Pancreas (tissue), 10 donors: Measurements from ENCODE around the gene ACER2. TPM values are rescaled to one million over a fixed set of nuclear protein-coding genes. Genes with fewer than 3 reads are reported as not detected.
A peak's percentile ranks its signal among the peaks of the same experiment; 100 is the strongest.
"Not testable (repeated sequence)": the region's sequence is repeated elsewhere in the genome, so short reads cannot be mapped to it uniquely, and the experiment has no call there.

Experiments used
- ATAC-seq, 4 donors: fragments of 200-7000 bp; cut with Tn5 transposase; one replicate each; pipeline versions ENCODE4 v1.8.0 to v1.9.1; 2020; ENCODE audit warnings: mild to moderate bottlenecking in 4 of 4, moderate library complexity in 4 of 4
- DNase-seq, 6 donors: peaks; one replicate each; pipeline ENCODE4 v3.0.0-alpha.2; 2020
- FAIRE-seq: peaks from 2 replicates; lab custom pipeline; 2012; peaks lifted over from hg19 to GRCh38; lab: Jason Lieb, UNC
- H3K27ac ChIP-seq, 4 donors: fragments of 200-600 bp; sonication (generic); 1 replicate in 3 of 4; 2 replicates in 1 of 4; pipeline versions ENCODE4 v1.5.0 to v1.8.0; 2020
- H3K27me3 ChIP-seq, 4 donors: fragments of 200-600 bp; one replicate each; pipeline ENCODE4 v1.8.0; 2021
- H3K36me3 ChIP-seq, 3 donors: fragments of 200-600 bp; sonication (generic) in 1 of 3; one replicate each; pipeline versions ENCODE4 v1.5.0 to v1.8.0; 2020 to 2021
- H3K4me1 ChIP-seq, 3 donors: fragments of 200-600 bp; one replicate each; pipeline ENCODE4 v1.8.0; 2021
- H3K4me3 ChIP-seq, 4 donors: fragments of 200-600 bp; sonication (generic) in 2 of 4; one replicate each; pipeline versions ENCODE4 v1.5.0 to v1.8.0; 2020 to 2021
- H3K9me3 ChIP-seq, 4 donors: fragments of 200-600 bp; one replicate each; pipeline ENCODE4 v1.8.0; 2021
- WGBS, 2 donors: extraction: QIAGEN DNeasy Blood & Tissue Kit; methylation state at CpG; one replicate each; pipeline ENCODE4 v1.1.7; 2013; 5-methylcytosine and 5-hydroxymethylcytosine counted together
- intact Hi-C, 3 donors: fragments of 100-400 bp; cut with DNase I; formaldehyde crosslinking; loops; one replicate each; pipeline versions ENCODE4 v1.11.1 to v1.14.2; 2022
- polyA plus RNA-seq, 2 donors: library from polyadenylated mRNA; stranded (reverse); fragments of 200-250 nt; gene quantifications; one replicate each; pipeline ENCODE4 v1.2.3, GENCODE V29; 2013
- total RNA-seq, 6 donors: library from RNA; stranded (reverse); fragmentation: NEBNext Ultra II Directional in 4 of 6; extraction: Animal tissue kit (Norgen Biotek cat#: 25700) in 4 of 6; gene quantifications; one replicate each; pipeline versions ENCODE4 v1.2.1 to v1.2.4, GENCODE V29; 2021 to 2023
- TF ChIP-seq, protein P1 (sequence below), 4 donors: fragments of 200-600 bp; sonication (generic) in 3 of 4; IDR thresholded peaks; one replicate each; pipeline versions ENCODE4 v1.5.0 to v1.8.0; 2021; ENCODE audit warnings: antibody characterized with exemption in 4 of 4
- donor health status: healthy with polysubstance abuse.
- donor health status: DM: no; HTN: no; CAD: no; lungs with moderate emphysema.
- donor health status: DM: no; HTN: no; CAD: no.
- donor health status: control.
- donor health status: control.
- donor health status: Bipolar disorder and iron deficiency.
- donor health status: DM: yes; HTN: yes; CAD: no.
- donor health status: DM: no; HTN: no; CAD: no.
- donor health status: DM: no; HTN: no; CAD: no.
- donor health status: DM: yes; HTN: yes; CAD: no.

Gene ACER2
- total and polyA plus RNA-seq, 8 donors, result 0.84 to 8.8 (median 4.9) TPM

DNA sequence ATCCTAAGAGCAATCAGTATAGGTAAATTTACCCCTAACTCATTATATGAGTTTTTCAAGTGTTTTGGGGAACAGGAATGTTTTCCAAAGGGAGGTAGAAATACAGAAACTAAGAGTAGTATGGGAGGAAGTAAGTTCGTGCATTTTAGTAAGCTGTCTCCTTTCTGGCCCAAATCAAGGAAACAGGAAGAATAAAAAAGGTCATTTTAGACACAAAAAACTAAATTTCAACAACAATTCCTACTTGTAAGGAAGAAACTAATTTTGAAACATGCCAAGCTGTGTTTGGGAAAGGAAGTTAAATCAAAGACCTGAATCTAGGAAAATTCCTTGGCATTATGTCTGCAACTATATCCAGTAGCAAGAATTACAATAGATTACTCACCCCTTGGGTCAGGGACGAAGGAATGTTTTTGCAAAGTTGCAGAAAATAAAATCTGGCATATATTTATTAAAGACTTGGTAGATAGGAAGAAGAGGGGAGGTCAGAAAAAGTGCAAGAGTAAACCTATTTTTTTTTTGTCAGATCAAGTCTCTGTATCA lies 22.2 kb upstream of the ACER2 start:
- intact Hi-C loops, result no loop called here
- no peaks in the 10 kb centered on the region for H3K27me3 ChIP-seq
- H3K27ac ChIP-seq, result no peak overlapping the region
- H3K36me3 ChIP-seq, result no peaks in the 10 kb centered on the region
- H3K4me3 ChIP-seq, result no peak overlapping the region
- 80 to 84% methylated on average over 2 of the region's 2 CpGs for WGBS, 2 donors
- no peak for FAIRE-seq
- ATAC-seq, result no peak
- no peak for DNase-seq
- H3K9me3 ChIP-seq, result no peaks in the 10 kb centered on the region
- no peaks in the 10 kb centered on the region for H3K4me1 ChIP-seq
- TF ChIP-seq, protein P1, sequence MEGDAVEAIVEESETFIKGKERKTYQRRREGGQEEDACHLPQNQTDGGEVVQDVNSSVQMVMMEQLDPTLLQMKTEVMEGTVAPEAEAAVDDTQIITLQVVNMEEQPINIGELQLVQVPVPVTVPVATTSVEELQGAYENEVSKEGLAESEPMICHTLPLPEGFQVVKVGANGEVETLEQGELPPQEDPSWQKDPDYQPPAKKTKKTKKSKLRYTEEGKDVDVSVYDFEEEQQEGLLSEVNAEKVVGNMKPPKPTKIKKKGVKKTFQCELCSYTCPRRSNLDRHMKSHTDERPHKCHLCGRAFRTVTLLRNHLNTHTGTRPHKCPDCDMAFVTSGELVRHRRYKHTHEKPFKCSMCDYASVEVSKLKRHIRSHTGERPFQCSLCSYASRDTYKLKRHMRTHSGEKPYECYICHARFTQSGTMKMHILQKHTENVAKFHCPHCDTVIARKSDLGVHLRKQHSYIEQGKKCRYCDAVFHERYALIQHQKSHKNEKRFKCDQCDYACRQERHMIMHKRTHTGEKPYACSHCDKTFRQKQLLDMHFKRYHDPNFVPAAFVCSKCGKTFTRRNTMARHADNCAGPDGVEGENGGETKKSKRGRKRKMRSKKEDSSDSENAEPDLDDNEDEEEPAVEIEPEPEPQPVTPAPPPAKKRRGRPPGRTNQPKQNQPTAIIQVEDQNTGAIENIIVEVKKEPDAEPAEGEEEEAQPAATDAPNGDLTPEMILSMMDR (IDR thresholded peaks at IDR 0.05), result no peak

DNA sequence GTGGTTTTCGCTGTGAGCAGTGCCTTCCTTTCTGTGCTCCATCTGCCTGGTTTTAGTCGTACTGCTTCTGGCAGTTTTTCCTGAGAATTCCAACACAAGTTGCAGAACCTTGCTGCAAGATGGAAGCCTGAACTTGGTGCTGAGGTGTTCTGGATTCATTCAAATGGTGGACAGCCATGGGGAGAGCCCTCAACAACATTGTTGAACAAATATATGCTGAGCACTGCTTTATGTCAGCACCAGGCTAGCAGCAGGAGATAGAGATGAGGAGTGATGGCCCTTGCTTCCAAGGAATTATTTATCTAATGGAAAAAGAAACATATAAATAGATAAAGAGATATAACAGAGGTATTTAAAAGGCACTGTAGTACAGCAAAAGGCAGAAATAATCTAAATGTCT lies 21.5 kb upstream of the ACER2 start:
- H3K27me3 ChIP-seq, result no peaks in the 10 kb centered on the region
- H3K27ac ChIP-seq, result no peak overlapping the region
- H3K9me3 ChIP-seq, result no peaks in the 10 kb centered on the region
- FAIRE-seq, result no peak
- intact Hi-C loops, result no loop called here
- no peak for DNase-seq
- no peaks in the 10 kb centered on the region for H3K36me3 ChIP-seq
- 83 to 84% methylated on average over 2 of the region's 2 CpGs for WGBS, 2 donors
- no peak overlapping the region for H3K4me3 ChIP-seq
- TF ChIP-seq, protein P1 (IDR thresholded peaks at IDR 0.05), result no peak
- ATAC-seq, result no peak
- no peaks in the 10 kb centered on the region for H3K4me1 ChIP-seq

DNA sequence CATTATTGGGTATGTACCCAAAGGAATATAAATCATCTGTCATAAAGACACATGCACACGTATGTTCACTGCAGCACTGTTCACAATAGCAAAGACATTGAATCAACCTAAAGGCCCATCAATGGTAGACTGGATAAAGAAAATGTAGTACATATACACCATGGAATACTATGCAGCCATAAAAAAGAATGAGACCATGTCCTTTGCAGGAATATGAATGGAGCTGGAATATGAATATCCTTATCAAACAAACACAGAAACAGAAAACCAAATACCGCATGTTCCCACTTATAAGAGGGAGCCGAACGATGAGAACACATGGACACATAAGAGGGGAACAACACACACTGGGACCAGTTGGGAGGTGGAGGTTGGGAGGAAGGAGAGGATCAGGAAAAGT lies 19.3 kb upstream of the ACER2 start:
- DNase-seq, FAIRE-seq, H3K9me3 ChIP-seq, ATAC-seq, H3K4me3 ChIP-seq, H3K27ac ChIP-seq, H3K36me3 ChIP-seq, H3K4me1 ChIP-seq, intact Hi-C loops, H3K27me3 ChIP-seq: not testable (repeated sequence)
- 93 to 95% methylated on average over 4 of the region's 4 CpGs for WGBS, 2 donors

DNA sequence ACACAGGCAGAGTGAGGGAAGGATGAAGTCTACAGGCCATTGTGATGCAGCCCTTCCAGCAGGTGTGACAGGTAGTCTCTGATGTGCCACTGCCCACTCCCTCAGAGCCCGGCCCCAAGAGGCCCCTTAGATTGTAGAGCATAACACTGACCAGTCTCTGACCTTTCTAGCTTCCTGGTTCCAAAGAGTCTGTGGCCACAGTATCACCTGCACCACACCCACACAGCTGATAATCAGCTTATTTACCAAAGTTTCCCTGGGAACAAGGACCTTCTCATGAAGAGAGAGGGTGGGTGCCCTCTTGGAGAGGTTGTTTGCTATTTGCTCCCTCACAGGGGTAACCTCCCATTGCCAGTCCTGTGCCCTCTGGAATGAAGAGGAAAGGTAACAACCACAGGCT lies 11.0 kb upstream of the ACER2 start:
- FAIRE-seq, result no peak
- WGBS, 2 donors, result 38 to 44% methylated on average over 1 of the region's 1 CpG
- no peak for DNase-seq
- no peaks in the 10 kb centered on the region for H3K36me3 ChIP-seq
- H3K4me1 ChIP-seq, result no peaks in the 10 kb centered on the region
- TF ChIP-seq, protein P1 (IDR thresholded peaks at IDR 0.05), result no peak
- no peaks in the 10 kb centered on the region for H3K27me3 ChIP-seq
- H3K27ac ChIP-seq, result no peak overlapping the region
- H3K4me3 ChIP-seq, result no peak overlapping the region
- intact Hi-C loops, result no loop called here
- ATAC-seq, result peak; percentile 48 to 78 (median 64)
- H3K9me3 ChIP-seq, result no peaks in the 10 kb centered on the region

DNA sequence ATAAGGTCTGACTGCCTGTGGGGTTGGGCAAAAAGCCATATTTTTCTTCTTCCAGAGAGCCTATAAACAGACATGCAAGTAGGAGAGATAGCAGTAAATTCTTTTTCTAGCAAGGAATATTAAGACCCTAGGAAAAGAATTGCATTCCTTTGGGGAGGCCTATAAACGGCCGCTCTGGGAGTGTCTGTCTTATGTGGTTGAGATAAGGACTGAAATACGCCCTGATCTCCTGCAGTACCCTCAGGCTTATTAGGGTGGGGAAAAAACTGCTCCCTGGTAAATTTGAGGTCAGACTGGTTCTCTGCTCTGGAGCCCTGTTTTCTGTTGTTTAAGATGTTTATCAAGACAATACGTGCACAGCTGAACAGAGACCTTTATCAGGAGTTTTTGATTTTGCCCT lies 5.6 kb upstream of the ACER2 start:
- peaks cover 0 to 15% (median 10%) of the 10 kb centered on the region in 3 donors for H3K4me1 ChIP-seq
- H3K27me3 ChIP-seq, H3K4me3 ChIP-seq, H3K9me3 ChIP-seq, H3K36me3 ChIP-seq, DNase-seq, FAIRE-seq, H3K27ac ChIP-seq, ATAC-seq, intact Hi-C loops: not testable (repeated sequence)
- 65 to 73% methylated on average over 4 of the region's 4 CpGs for WGBS, 2 donors

DNA sequence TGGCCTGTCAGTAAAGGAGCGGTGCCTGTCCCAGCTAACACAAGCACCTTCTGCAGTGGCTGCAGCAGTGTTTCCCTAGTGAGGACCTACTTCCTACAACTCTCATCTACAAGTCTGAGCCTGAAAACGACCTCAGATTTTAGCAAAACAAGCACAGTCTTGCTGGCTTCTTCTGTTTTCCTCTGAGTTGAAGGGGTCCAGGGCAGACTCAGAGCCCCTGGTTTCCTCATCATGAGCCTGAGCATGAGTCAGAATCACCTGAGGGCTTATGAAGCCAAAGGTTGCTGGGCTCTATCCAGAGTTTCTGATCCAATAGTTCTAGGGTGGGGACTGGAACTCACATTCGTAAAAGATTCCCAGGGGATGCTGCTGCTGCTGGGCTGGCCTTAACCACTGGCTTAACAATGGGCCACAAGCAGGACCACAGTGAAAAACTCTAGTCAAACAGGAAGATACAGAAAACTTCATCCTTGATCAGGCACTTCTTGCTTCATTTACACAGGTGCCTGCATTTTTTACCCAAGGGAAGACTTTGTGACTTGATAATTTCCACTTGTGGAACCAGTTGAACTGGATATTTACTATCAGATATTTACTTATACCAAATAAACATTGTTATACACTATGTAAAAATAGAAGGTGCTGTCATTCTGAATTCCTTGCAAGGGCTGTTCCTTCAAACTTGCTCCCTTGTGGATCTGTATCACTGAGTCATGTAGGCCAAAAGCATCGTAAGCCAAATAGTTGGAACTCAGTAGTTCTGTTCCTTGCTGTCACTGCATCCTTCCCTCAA lies 4.3 kb upstream of the ACER2 start:
- H3K27ac ChIP-seq, result peak overlapping the region; percentile 42 to 74 (median 71)
- FAIRE-seq (no peak), DNase-seq (peak in 3 of 6 donors; percentile 26 to 44 (median 35)), ATAC-seq (peak; percentile 7 to 39 (median 20))
- H3K36me3 ChIP-seq, result no peaks in the 10 kb centered on the region
- TF ChIP-seq, protein P1 (IDR thresholded peaks at IDR 0.05), result no peak
- intact Hi-C loops, result no loop called here
- H3K4me1 ChIP-seq, result peaks cover 0 to 15% (median 10%) of the 10 kb centered on the region in 3 donors
- no peak overlapping the region for H3K4me3 ChIP-seq
- H3K27me3 ChIP-seq, result no peaks in the 10 kb centered on the region
- 38 to 48% methylated on average over 4 of the region's 4 CpGs for WGBS, 2 donors
- H3K9me3 ChIP-seq, result no peaks in the 10 kb centered on the region
